Heart left ventricle (tissue), 13 donors: ENCODE data around the gene SH3BGRL3.

Experiments
- POLR2A ChIP-seq, 2 donors: fragments of 450-650 bp; IDR thresholded peaks; one replicate each; pipeline ENCODE4 v1.6.1; 2017; ENCODE audit warnings: antibody characterized with exemption in 2 of 2, mild to moderate bottlenecking in 2 of 2, moderate library complexity in 2 of 2
- TF ChIP-seq, protein P1 (sequence below), 12 donors: fragments of 200-600 bp; sonication (generic) in 4 of 12; IDR thresholded peaks; one replicate each; pipeline versions ENCODE4 v1.5.0 to v1.8.0; 2018 to 2022; ENCODE audit warnings: antibody characterized with exemption in 12 of 12, mild to moderate bottlenecking in 5 of 12
- donor health status: ischemic (EF 13 %, LVEDD 7.1; RV severe dilation, severe dysfunction).
- donor health status: DM: no; HTN: yes; CAD: no.
- donor health status: DM: no; HTN: no; CAD: no.
- donor health status: ischemic (EF 25% LVEDD 6.9; RV normal size, moderate dysfunction).
- donor health status: ischemic (EF 25% LVEDD 5.7; RV mildly dilated, moderate dysfunction).
- donor health status: ischemic (EF 35%, LVEDD 5.7; RV mildly dilated, moderate dysfunction).
- donor health status: nonischemic (EF 11% LVEDD 7.7; RV severe dilation, severe dysfunction).
- donor health status: DM: yes; HTN: yes; CAD: no.
- donor health status: PGD.
- donor health status: ischemic (EF 29% LVEDD 5.4; RV normal size, mild dysfunction).
- donor health status: nonischemic (EF 23%, LVEDD 6.1; RV moderate dilation, normal function).

DNA sequence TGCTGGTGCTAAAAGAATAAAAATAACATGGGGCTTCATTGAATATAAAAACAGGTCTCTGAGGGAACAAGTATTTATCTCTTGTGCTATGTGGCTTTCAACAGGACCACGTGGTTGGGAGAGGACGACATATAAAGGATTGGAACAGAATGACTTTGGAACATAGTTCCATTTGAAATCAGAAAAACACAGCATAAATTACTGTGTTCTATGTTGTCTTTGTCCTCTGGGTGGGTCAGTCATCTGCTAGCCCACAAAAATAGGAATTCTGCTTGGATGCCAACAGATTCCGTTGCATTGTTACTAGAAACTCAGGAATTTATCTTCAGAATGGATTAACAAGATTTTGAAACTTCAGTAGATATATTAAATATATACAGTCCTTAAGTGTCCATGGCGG, 40.0 kb upstream of the SH3BGRL3 start:
- TF ChIP-seq, protein P1, sequence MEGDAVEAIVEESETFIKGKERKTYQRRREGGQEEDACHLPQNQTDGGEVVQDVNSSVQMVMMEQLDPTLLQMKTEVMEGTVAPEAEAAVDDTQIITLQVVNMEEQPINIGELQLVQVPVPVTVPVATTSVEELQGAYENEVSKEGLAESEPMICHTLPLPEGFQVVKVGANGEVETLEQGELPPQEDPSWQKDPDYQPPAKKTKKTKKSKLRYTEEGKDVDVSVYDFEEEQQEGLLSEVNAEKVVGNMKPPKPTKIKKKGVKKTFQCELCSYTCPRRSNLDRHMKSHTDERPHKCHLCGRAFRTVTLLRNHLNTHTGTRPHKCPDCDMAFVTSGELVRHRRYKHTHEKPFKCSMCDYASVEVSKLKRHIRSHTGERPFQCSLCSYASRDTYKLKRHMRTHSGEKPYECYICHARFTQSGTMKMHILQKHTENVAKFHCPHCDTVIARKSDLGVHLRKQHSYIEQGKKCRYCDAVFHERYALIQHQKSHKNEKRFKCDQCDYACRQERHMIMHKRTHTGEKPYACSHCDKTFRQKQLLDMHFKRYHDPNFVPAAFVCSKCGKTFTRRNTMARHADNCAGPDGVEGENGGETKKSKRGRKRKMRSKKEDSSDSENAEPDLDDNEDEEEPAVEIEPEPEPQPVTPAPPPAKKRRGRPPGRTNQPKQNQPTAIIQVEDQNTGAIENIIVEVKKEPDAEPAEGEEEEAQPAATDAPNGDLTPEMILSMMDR (IDR thresholded peaks at IDR 0.05): no peak
- TF ChIP-seq POLR2A (IDR thresholded peaks at IDR 0.05): no peak
